Measurements from ENCODE around the gene STAC.
A peak's percentile ranks its signal among the peaks of the same experiment; 100 is the strongest.
"Not testable (repeated sequence)": the region's sequence is repeated elsewhere in the genome, so short reads cannot be mapped to it uniquely, and the experiment has no call there.

The STAC gene

GRCh38 chr3:36493051-36493450 lies 112.7 kb downstream of the STAC start:
- H3K27ac ChIP-seq (replicated peaks): no peak overlapping the region
- no peak overlapping the region for H3K4me3 ChIP-seq (replicated peaks; ENCODE audit: insufficient read depth, low read length)
- DNase-seq (ENCODE audit: low read depth in 1 of 2, low spot score in 1 of 2): no peak
- TF ChIP-seq REST (IDR thresholded peaks at IDR 0.05; ENCODE audit: insufficient replicate concordance, low read depth): no peak
- no peak for TF ChIP-seq POLR2AphosphoS5 (IDR thresholded peaks at IDR 0.05; ENCODE audit: low read depth)
- TF ChIP-seq SPI1 (IDR thresholded peaks at IDR 0.05; ENCODE audit: borderline replicate concordance, low read depth): no peak
- TF ChIP-seq GABPA (IDR thresholded peaks at IDR 0.05; ENCODE audit: low read depth): no peak
- no peak for TF ChIP-seq CTCF (IDR thresholded peaks at IDR 0.05; ENCODE audit: insufficient read depth, low read length)
- peaks cover 3% of the 10 kb centered on the region for H3K27me3 ChIP-seq (ENCODE audit: insufficient read depth, poor library complexity, severe bottlenecking)

GRCh38 chr3:36494461-36495109 lies 114.3 kb downstream of the STAC start:
- TF ChIP-seq GABPA (IDR thresholded peaks at IDR 0.05; ENCODE audit: low read depth) (no peak), CTCF (IDR thresholded peaks at IDR 0.05; ENCODE audit: insufficient read depth, low read length) (no peak), REST (IDR thresholded peaks at IDR 0.05; ENCODE audit: insufficient replicate concordance, low read depth) (no peak), POLR2AphosphoS5 (IDR thresholded peaks at IDR 0.05; ENCODE audit: low read depth) (no peak), SPI1 (IDR thresholded peaks at IDR 0.05; ENCODE audit: borderline replicate concordance, low read depth) (no peak)
- Histone ChIP-seq H3K27me3 (ENCODE audit: insufficient read depth, poor library complexity, severe bottlenecking) (peaks cover 3% of the 10 kb centered on the region), H3K27ac (replicated peaks) (no peak overlapping the region), H3K4me3 (replicated peaks; ENCODE audit: insufficient read depth, low read length) (no peak overlapping the region)
- peak; percentile 21 to 77 for DNase-seq (ENCODE audit: low read depth in 1 of 2, low spot score in 1 of 2)

GRCh38 chr3:36496684-36497633 lies 116.7 kb downstream of the STAC start:
- peak in 1 of 2 experiments; percentile 32 for DNase-seq (ENCODE audit: low read depth in 1 of 2, low spot score in 1 of 2)
- no peak overlapping the region for H3K27ac ChIP-seq (replicated peaks)
- TF ChIP-seq SPI1 (IDR thresholded peaks at IDR 0.05; ENCODE audit: borderline replicate concordance, low read depth) (no peak), REST (IDR thresholded peaks at IDR 0.05; ENCODE audit: insufficient replicate concordance, low read depth) (no peak), GABPA (IDR thresholded peaks at IDR 0.05; ENCODE audit: low read depth) (no peak), POLR2AphosphoS5 (IDR thresholded peaks at IDR 0.05; ENCODE audit: low read depth) (no peak), CTCF (IDR thresholded peaks at IDR 0.05; ENCODE audit: insufficient read depth, low read length) (no peak)
- no peaks in the 10 kb centered on the region for H3K27me3 ChIP-seq (ENCODE audit: insufficient read depth, poor library complexity, severe bottlenecking)
- H3K4me3 ChIP-seq (replicated peaks; ENCODE audit: insufficient read depth, low read length): no peak overlapping the region

GRCh38 chr3:36500053-36500452 lies 119.7 kb downstream of the STAC start:
- H3K4me3 ChIP-seq (replicated peaks; ENCODE audit: insufficient read depth, low read length); DNase-seq (ENCODE audit: low read depth in 1 of 2, low spot score in 1 of 2); H3K27ac ChIP-seq (replicated peaks); H3K27me3 ChIP-seq (ENCODE audit: insufficient read depth, poor library complexity, severe bottlenecking): not testable (repeated sequence)
